ENCODE measurements around the gene DNA2.
"Not testable (repeated sequence)": the region's sequence is repeated elsewhere in the genome, so short reads cannot be mapped to it uniquely, and the experiment has no call there.

DNA2 gene

GRCh38 chr10:68471586-68472408 is at the start of gene DNA2:
Gene DNA2, minus strand, starts transcription at chr10:68471973. Its CDS starts 109 bp downstream, at chr10:68471864.
- TF ChIP-seq, protein P1, sequence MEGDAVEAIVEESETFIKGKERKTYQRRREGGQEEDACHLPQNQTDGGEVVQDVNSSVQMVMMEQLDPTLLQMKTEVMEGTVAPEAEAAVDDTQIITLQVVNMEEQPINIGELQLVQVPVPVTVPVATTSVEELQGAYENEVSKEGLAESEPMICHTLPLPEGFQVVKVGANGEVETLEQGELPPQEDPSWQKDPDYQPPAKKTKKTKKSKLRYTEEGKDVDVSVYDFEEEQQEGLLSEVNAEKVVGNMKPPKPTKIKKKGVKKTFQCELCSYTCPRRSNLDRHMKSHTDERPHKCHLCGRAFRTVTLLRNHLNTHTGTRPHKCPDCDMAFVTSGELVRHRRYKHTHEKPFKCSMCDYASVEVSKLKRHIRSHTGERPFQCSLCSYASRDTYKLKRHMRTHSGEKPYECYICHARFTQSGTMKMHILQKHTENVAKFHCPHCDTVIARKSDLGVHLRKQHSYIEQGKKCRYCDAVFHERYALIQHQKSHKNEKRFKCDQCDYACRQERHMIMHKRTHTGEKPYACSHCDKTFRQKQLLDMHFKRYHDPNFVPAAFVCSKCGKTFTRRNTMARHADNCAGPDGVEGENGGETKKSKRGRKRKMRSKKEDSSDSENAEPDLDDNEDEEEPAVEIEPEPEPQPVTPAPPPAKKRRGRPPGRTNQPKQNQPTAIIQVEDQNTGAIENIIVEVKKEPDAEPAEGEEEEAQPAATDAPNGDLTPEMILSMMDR (IDR thresholded peaks at IDR 0.05; ENCODE audit: low read length, missing control alignments): no peak
- peak within 1 kb of the TSS; percentile 90 for H3K4me3 ChIP-seq (replicated peaks; ENCODE audit: low read depth, low read length)
- peak; percentile 51 for DNase-seq (ENCODE audit: low read depth)

- not testable (repeated sequence) for DNase-seq (ENCODE audit: low read depth); H3K4me3 ChIP-seq (replicated peaks; ENCODE audit: low read depth, low read length)
Measured at GRCh38 chr10:68518609-68519008, 46.8 kb upstream of the DNA2 start.

- TF ChIP-seq, protein P1 (IDR thresholded peaks at IDR 0.05; ENCODE audit: low read length, missing control alignments): no peak
- no peak for DNase-seq (ENCODE audit: low read depth)
- no peak overlapping the region for H3K4me3 ChIP-seq (replicated peaks; ENCODE audit: low read depth, low read length)
Measured at GRCh38 chr10:68517188-68517587, 45.4 kb upstream of the DNA2 start.

DNA sequence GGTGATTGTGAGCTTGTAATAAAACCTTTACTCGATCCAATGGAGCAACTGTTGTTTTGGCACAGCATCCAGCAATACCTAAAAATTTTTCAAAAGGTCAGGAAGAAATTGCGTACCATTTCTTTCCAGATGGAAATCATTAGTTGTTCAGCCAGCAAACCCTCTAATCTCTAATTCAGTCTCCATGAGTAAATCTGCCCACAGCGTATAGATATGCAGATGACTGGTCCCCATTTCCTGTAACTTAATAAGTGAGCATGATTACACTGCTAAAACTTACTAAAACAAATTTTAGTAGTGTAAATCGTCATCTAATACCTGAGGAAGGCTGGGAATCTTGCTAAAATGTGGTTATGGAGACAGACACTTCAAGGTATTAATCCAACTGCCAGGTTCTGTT is 45.0 kb upstream of the DNA2 start:
- TF ChIP-seq, protein P1 (IDR thresholded peaks at IDR 0.05; ENCODE audit: low read length, missing control alignments): no peak
- peak; percentile 33 for DNase-seq (ENCODE audit: low read depth)
- H3K4me3 ChIP-seq (replicated peaks; ENCODE audit: low read depth, low read length): no peak overlapping the region

GRCh38 chr10:68516216-68516615 is 44.4 kb upstream of the DNA2 start:
- not testable (repeated sequence) for H3K4me3 ChIP-seq (replicated peaks; ENCODE audit: low read depth, low read length); DNase-seq (ENCODE audit: low read depth)

DNA sequence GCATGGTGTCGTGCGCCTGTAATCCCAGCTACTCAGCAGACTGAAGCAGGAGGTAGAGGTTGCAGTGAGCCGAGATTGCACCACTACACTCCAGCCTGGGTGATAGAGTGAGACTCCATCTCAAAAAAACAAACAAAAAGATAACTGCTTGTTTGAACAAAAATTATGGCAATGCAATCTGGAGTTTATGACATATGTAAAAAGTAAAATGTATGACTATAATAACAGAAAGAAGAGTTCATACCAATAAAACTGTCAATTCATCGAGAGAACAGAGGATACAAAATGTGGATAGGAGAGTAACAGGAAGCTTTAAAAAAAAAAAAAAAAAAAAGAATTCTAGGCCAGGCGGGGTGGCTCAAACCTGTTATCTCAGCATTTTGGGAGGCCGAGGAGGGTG is 36.3 kb upstream of the DNA2 start:
- TF ChIP-seq, protein P1 (IDR thresholded peaks at IDR 0.05; ENCODE audit: low read length, missing control alignments): no peak
- DNase-seq (ENCODE audit: low read depth): no peak
- H3K4me3 ChIP-seq (replicated peaks; ENCODE audit: low read depth, low read length): no peak overlapping the region

DNA sequence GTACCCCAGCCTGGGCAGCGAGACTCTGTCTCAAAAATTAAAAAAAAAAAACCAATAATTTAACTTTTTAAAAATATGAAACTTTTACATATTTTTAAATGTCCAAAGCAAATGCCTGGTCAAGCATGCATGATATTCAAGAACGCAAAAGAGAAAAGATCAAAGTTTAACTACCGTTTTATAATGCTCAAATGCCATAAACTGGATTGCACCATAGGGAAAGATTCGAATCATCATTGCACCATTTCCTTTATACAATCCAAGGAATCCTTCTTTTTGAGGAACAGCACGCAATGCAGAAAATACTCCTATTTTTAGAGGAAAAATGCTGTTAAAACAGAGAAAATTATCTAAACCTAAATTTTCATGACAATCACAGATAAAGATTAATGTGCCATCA is 34.6 kb upstream of the DNA2 start:
- TF ChIP-seq, protein P1 (IDR thresholded peaks at IDR 0.05; ENCODE audit: low read length, missing control alignments): no peak
- peak; percentile 38 for DNase-seq (ENCODE audit: low read depth)

DNA sequence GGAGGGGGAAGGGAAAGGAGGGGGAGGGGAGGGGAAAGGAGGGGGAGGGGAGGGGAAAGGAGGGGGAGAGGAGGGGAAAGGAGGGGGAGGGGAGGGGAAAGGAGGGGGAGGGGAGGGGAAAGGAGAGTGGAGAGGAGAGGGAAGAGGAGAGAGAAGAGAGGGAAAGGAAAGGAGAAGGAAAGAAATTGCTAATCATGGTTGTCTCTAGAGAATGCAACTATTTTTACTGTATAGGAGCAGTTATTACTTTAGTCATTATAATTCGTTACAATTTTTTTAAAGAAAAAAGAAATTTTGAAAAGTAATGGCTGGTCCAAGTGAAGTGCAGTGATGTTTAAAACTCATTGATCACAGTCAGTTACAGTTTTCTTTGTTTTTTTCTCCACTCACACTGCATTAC is 31.1 kb upstream of the DNA2 start:
- no peak overlapping the region for H3K4me3 ChIP-seq (replicated peaks; ENCODE audit: low read depth, low read length)
- TF ChIP-seq, protein P1 (IDR thresholded peaks at IDR 0.05; ENCODE audit: low read length, missing control alignments): no peak
- no peak for DNase-seq (ENCODE audit: low read depth)

More for the DNA sequence above, 34.6 kb upstream of the DNA2 start:
- no peak overlapping the region for H3K4me3 ChIP-seq (replicated peaks; ENCODE audit: low read depth, low read length)

Measured in fibroblast of pulmonary artery (primary cell).